ENCODE data around the gene MAST3. TPM values are rescaled to one million over a fixed set of nuclear protein-coding genes. Genes with fewer than 3 reads are reported as not detected.

Gene MAST3
- total RNA-seq: 1.2 and 1.4 TPM in 2 replicates

DNA sequence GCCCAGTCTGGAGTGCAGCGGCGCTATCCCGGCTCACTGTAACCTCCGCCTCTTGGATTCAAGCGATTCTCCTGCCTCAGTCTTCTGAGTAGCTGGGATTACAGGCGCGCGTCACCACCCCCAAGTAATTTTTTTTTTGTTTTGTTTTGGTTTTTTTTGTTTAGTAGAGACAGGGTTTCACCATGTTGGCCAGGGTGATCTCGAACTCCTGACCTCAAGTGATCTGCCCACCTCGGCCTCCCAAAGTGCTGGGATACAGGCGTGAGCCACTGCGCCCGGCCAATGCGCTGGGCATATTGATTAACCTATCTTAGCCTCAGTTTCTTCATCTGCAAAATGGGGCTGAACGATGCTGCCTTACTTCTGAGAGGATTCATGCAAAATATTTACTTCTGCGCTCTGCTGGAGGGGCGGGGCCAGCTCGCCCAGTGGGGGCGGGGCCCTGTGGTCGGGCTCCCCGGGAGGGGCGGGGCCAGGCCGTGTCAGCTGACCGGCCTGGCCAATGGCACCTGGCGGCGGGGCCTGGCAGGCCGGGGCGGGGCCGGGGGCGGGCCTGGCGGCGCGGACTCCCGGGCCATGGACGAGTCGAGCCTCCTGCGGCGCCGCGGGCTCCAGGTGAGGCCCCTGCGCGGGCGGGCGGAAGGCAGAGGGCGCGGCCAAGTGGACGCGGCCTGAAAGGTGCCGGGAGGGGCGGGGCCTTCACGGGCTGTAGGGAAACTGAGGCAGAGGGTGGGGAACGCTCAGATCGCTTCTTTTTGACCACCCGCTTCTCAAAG, at the start of gene MAST3:
Gene MAST3 (plus strand): TSS at position 562 of the 776 bp plus-strand sequence. CDS start 15 bp downstream, at position 577.

DNA sequence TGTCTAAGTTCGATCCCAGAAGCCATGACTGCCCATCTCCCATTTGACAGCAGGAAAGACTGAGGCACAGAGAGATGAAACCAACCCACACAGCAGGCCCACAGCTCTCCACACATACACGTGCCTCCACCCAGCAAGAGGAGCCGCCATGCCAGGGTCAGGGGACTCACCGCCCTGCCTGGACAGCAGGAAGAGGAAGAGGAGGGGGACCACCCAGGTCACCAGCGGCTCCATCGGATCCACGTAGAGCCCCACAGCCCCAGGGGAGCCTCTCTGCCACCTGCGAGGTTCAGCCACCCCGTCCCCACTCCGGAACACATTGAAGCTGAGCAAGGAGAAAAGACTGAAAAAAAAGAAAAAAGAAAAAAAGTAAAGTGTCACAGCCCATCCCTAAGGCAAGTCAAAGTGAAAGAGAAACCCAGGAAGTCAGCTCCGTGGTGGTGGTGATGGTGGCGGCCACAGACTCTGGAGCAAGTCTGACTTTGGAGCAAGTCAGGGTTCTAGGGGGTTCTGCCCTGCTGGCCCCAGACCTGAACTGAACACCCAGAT, 10.9 kb upstream of the MAST3 start, which contains the start of gene IL12RB1:
Gene IL12RB1 (minus strand): TSS at position 345 of the 549 bp plus-strand sequence. CDS start 111 bp downstream, at position 234.

DNA sequence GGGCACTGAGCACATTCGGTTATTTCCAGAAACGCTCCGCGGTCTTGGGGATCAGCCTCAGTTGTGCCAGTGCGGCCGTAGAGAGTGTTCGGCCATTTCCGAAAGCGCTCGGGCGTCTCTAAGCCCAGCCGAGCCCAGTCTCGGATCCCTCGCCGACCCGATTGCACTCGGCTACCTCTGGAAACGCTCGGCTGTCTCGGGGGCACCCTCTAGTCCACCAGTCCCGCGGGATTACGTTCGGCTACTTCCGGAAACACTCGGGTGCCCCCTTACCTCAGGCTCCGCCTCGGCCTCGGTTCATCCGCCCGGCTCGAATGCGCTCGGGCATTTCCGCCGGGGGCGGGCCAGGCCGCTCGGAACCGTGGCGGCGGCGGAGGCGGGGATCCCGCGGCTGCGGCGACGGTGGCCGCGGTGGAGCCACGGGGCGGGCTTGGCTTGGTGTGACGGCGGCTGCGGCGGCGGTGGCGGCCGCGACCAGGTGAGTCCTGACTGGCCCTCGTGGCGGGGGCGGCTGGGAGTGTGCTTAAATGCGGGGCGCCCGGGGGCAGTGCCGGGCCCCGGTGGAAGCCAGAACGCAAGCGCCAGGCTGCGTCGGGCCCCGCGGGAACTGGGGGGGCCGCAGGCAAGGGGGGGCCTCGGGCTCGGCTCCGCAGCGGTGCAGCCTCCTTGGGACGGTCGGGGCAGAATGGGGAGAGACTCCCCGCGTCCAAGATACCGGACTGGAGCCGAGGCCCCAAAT, 55.4 kb downstream of the MAST3 start, which contains the start of gene PIK3R2:
Gene PIK3R2 (plus strand): TSS at position 347 of the 739 bp plus-strand sequence. CDS start 2,717 bp downstream, outside the sequence.

DNA sequence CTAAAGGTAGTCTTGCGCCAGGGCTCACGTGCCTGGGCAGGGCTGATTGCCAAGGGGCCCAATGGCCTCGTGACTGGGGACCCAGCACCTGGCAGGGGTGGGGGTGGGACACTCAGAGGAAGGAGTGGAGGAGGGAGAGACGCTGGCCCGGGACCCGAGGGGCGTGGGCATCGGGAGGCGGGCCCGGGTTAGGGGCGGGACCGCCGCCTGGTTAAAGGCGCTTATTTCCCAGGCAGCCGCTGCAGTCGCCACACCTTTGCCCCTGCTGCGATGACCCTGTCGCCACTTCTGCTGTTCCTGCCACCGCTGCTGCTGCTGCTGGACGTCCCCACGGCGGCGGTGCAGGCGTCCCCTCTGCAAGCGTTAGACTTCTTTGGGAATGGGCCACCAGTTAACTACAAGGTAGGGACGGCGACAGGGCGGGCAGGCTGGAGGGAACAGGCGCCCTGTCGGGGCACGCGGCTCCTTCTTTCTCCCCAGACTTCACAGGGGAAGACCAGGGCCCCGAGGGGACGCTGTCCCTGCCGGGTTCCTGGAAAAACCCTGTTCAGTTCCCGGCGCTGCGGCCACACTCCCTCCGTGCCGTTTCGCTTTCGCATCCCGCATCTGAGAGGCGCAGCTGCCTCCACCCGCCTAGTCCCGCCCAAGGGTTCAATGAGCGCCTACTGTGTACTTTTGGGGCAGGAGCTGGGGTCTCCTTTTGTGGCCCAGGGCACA, 76.2 kb downstream of the MAST3 start, which contains the start of gene IFI30:
Gene IFI30 (plus strand): TSS at position 242 of the 717 bp plus-strand sequence. CDS start 29 bp downstream, at position 271.

DNA sequence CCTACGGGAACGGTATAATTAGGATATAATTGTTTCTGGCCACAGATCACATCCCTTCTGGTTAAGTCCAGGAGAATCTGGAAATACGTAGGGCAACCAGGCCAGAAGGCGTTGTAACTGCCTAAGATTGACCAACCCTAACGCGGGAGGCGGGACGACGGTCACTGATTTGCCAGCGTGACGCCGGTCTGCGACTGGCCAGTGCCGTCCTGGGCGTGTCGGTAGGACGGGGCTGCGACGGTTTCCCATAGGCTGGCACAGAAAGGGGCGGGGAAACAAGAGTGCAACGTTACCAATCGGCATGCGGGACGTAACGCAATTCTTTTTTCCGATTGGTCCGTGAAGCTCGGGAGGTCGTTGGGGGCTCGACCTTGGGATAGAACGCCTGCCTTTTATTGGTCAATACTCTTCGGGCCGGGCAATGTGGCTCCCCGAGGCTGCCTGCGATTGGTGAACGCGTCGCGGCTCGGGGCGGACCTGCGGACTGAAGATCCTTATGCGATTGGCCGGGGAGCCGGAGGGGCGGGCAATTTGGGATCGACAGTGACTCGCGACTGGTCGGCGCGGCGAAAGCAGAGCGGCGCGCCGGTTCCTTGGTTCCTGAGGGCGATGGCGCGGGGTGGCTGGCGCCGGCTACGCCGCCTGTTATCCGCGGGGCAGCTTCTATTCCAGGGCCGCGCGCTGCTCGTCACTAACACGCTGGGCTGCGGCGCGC, 95.3 kb downstream of the MAST3 start, which contains the start of gene MPV17L2:
Gene MPV17L2 (plus strand): TSS at position 546 of the 715 bp plus-strand sequence. CDS start 64 bp downstream, at position 610.

Small RNA genes lying within 50 kb of the gene (small RNA-seq; reads per million reads assigned to genes)
- gene IFI30: not detected

Other genes with a start within 250 kb of the MAST3 start
- gene JAK3, start 249.8 kb upstream of the MAST3 start, total RNA-seq: 1.7 and 1.9 TPM in 2 replicates
- 1,273 and 1,499 TPM in 2 replicates for gene RPL18A, start 237.9 kb upstream of the MAST3 start, total RNA-seq
- not detected in 2 replicates for gene SLC5A5, start 225.8 kb upstream of the MAST3 start, total RNA-seq
- 41.5 and 48.0 TPM in 2 replicates for gene CCDC124, start 164.8 kb upstream of the MAST3 start, total RNA-seq
- gene KCNN1, start 130.7 kb upstream of the MAST3 start, total RNA-seq: 0.27 TPM in 1 of 2 replicates, not detected in the other
- 7.4 and 8.8 TPM in 2 replicates for gene ARRDC2, start 89.6 kb upstream of the MAST3 start, total RNA-seq
- gene IL12RB1, start 10.8 kb upstream of the MAST3 start, total RNA-seq: not detected in 2 replicates
- 6.8 and 7.5 TPM in 2 replicates for gene PIK3R2, start 55.4 kb downstream of the MAST3 start, total RNA-seq
- gene IFI30, start 76.0 kb downstream of the MAST3 start, total RNA-seq: 0.93 and 1.5 TPM in 2 replicates
- gene MPV17L2, start 95.4 kb downstream of the MAST3 start, total RNA-seq: 11.0 and 11.7 TPM in 2 replicates
- 0.27 and 0.65 TPM in 2 replicates for gene RAB3A, start 106.3 kb downstream of the MAST3 start, total RNA-seq
- gene PDE4C, start 128.7 kb downstream of the MAST3 start, total RNA-seq: 0.13 and 0.57 TPM in 2 replicates
- gene IQCN, start 176.7 kb downstream of the MAST3 start, total RNA-seq: 0.22 and 0.40 TPM in 2 replicates
- 43.2 and 44.9 TPM in 2 replicates for gene JUND, start 183.8 kb downstream of the MAST3 start, total RNA-seq
- gene LSM4, start 225.3 kb downstream of the MAST3 start, total RNA-seq: 115 and 138 TPM in 2 replicates
- 18.5 and 22.5 TPM in 2 replicates for gene PGPEP1, start 242.8 kb downstream of the MAST3 start, total RNA-seq